ENCODE measurements around the gene SLCO2A1.

Gene SLCO2A1

GRCh38 chr3:134017490-134017889 lies 12.2 kb downstream of the SLCO2A1 start:
- Histone ChIP-seq H3K36me3 (ENCODE audit: insufficient read depth) (no peaks in the 10 kb centered on the region), H3K4me1 (ENCODE audit: low read depth, poor library complexity, severe bottlenecking) (no peaks in the 10 kb centered on the region), H3K79me2 (ENCODE audit: insufficient read depth, low read depth) (no peaks in the 10 kb centered on the region), H4K20me1 (ENCODE audit: insufficient read depth) (no peaks in the 10 kb centered on the region), H3K9ac (no peak overlapping the region), H3K27me3 (ENCODE audit: insufficient read depth, low read depth) (no peaks in the 10 kb centered on the region), H2AFZ (ENCODE audit: low read depth) (no peak overlapping the region), H3K4me2 (no peak overlapping the region), H3K4me3 (IDR thresholded peaks at IDR 0.05; ENCODE audit: insufficient read depth, low read depth, low read length) (no peak overlapping the region), H3K27ac (no peak overlapping the region)
- TF ChIP-seq CTCF (conservative IDR thresholded peaks at IDR 0.05; ENCODE audit: low read depth, low read length), result no peak

GRCh38 chr3:134014270-134014669 lies 15.5 kb downstream of the SLCO2A1 start:
- Histone ChIP-seq H4K20me1 (ENCODE audit: insufficient read depth) (no peaks in the 10 kb centered on the region), H3K27me3 (ENCODE audit: insufficient read depth, low read depth) (no peaks in the 10 kb centered on the region), H2AFZ (ENCODE audit: low read depth) (no peak overlapping the region), H3K4me1 (ENCODE audit: low read depth, poor library complexity, severe bottlenecking) (no peaks in the 10 kb centered on the region), H3K4me2 (no peak overlapping the region), H3K79me2 (ENCODE audit: insufficient read depth, low read depth) (no peaks in the 10 kb centered on the region), H3K27ac (no peak overlapping the region), H3K36me3 (ENCODE audit: insufficient read depth) (no peaks in the 10 kb centered on the region), H3K9ac (no peak overlapping the region), H3K4me3 (IDR thresholded peaks at IDR 0.05; ENCODE audit: insufficient read depth, low read depth, low read length) (no peak overlapping the region)
- TF ChIP-seq CTCF (conservative IDR thresholded peaks at IDR 0.05; ENCODE audit: low read depth, low read length), result no peak

- Histone ChIP-seq H3K4me2 (no peak overlapping the region), H3K36me3 (ENCODE audit: insufficient read depth) (no peaks in the 10 kb centered on the region), H3K4me1 (ENCODE audit: low read depth, poor library complexity, severe bottlenecking) (no peaks in the 10 kb centered on the region), H3K9ac (no peak overlapping the region), H3K79me2 (ENCODE audit: insufficient read depth, low read depth) (no peaks in the 10 kb centered on the region), H3K27me3 (ENCODE audit: insufficient read depth, low read depth) (no peaks in the 10 kb centered on the region), H3K4me3 (IDR thresholded peaks at IDR 0.05; ENCODE audit: insufficient read depth, low read depth, low read length) (no peak overlapping the region), H4K20me1 (ENCODE audit: insufficient read depth) (no peaks in the 10 kb centered on the region), H2AFZ (ENCODE audit: low read depth) (no peak overlapping the region), H3K27ac (no peak overlapping the region)
- no peak for TF ChIP-seq CTCF (conservative IDR thresholded peaks at IDR 0.05; ENCODE audit: low read depth, low read length)
Measured at GRCh38 chr3:134013280-134013679, 16.4 kb downstream of the SLCO2A1 start.

- H3K4me1 ChIP-seq (ENCODE audit: low read depth, poor library complexity, severe bottlenecking), result no peaks in the 10 kb centered on the region
- no peak overlapping the region for H3K4me3 ChIP-seq (IDR thresholded peaks at IDR 0.05; ENCODE audit: insufficient read depth, low read depth, low read length)
- H3K79me2 ChIP-seq (ENCODE audit: insufficient read depth, low read depth), result no peaks in the 10 kb centered on the region
- H2AFZ ChIP-seq (ENCODE audit: low read depth), result no peak overlapping the region
- H3K9ac ChIP-seq, result no peak overlapping the region
- H3K27me3 ChIP-seq (ENCODE audit: insufficient read depth, low read depth), result no peaks in the 10 kb centered on the region
- no peak for TF ChIP-seq CTCF (conservative IDR thresholded peaks at IDR 0.05; ENCODE audit: low read depth, low read length)
- no peaks in the 10 kb centered on the region for H4K20me1 ChIP-seq (ENCODE audit: insufficient read depth)
- H3K36me3 ChIP-seq (ENCODE audit: insufficient read depth), result no peaks in the 10 kb centered on the region
- H3K4me2 ChIP-seq, result no peak overlapping the region
- no peak overlapping the region for H3K27ac ChIP-seq
Measured at GRCh38 chr3:134009345-134010000, 20.3 kb downstream of the SLCO2A1 start.

Data from KMS-11 (cell line).